Measurements from ENCODE around the gene IRX4. TPM values are rescaled to one million over a fixed set of nuclear protein-coding genes. Genes with fewer than 3 reads are reported as not detected.

Gene IRX4
- total RNA-seq, 1 donor from 2014 or later, result 0.72 TPM

DNA sequence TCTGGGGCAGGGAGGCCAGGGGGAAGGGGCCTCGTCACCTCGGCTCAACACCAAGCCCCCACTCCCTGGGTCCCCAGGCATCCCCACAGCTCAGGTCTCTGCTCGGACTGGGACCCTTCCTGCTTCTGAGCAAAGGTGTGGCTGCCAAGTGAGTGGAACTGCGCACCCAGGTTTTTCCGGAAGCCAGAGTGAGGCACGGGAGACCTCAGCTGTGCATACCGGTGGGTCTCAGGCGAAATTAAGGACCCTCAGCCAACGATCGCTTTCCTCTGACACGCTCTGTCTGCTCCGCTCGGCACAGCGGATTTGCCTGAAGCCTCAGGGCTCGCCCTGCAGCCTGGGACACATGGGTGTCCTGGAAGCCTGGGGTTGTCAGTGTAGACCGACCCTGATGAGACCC lies 41.0 kb upstream of the IRX4 start:
- no peak overlapping the region for H3K4me3 Mint-ChIP-seq (ENCODE audit: unreplicated experiment)
- H3K36me3 Mint-ChIP-seq (ENCODE audit: low read depth, unreplicated experiment), result no peaks in the 10 kb centered on the region
- H3K9me3 Mint-ChIP-seq (ENCODE audit: unreplicated experiment), result no peaks in the 10 kb centered on the region
- H3K27ac Mint-ChIP-seq (ENCODE audit: unreplicated experiment), result no peak overlapping the region
- no peak for DNase-seq (ENCODE audit: low spot score)
- TF ChIP-seq, protein P1, sequence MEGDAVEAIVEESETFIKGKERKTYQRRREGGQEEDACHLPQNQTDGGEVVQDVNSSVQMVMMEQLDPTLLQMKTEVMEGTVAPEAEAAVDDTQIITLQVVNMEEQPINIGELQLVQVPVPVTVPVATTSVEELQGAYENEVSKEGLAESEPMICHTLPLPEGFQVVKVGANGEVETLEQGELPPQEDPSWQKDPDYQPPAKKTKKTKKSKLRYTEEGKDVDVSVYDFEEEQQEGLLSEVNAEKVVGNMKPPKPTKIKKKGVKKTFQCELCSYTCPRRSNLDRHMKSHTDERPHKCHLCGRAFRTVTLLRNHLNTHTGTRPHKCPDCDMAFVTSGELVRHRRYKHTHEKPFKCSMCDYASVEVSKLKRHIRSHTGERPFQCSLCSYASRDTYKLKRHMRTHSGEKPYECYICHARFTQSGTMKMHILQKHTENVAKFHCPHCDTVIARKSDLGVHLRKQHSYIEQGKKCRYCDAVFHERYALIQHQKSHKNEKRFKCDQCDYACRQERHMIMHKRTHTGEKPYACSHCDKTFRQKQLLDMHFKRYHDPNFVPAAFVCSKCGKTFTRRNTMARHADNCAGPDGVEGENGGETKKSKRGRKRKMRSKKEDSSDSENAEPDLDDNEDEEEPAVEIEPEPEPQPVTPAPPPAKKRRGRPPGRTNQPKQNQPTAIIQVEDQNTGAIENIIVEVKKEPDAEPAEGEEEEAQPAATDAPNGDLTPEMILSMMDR (IDR thresholded peaks at IDR 0.05; ENCODE audit: unreplicated experiment), result no peak
- H3K27me3 Mint-ChIP-seq (ENCODE audit: unreplicated experiment), result peaks cover 4% of the 10 kb centered on the region
- H3K4me1 Mint-ChIP-seq (ENCODE audit: unreplicated experiment), result peaks cover 4% of the 10 kb centered on the region

- Mint-ChIP-seq H3K27me3 (ENCODE audit: unreplicated experiment) (peaks cover 4% of the 10 kb centered on the region), H3K4me1 (ENCODE audit: unreplicated experiment) (peaks cover 4% of the 10 kb centered on the region)
These were observed 40.6 kb upstream of the IRX4 start for GRCh38 chr5:1923341-1923740.

GRCh38 chr5:1921711-1922110 lies 39.0 kb upstream of the IRX4 start:
- DNase-seq (ENCODE audit: low spot score), result no peak
- TF ChIP-seq, protein P1 (IDR thresholded peaks at IDR 0.05; ENCODE audit: unreplicated experiment), result no peak
- Mint-ChIP-seq H3K27me3 (ENCODE audit: unreplicated experiment) (peaks cover 4% of the 10 kb centered on the region), H3K4me3 (ENCODE audit: unreplicated experiment) (no peak overlapping the region), H3K36me3 (ENCODE audit: low read depth, unreplicated experiment) (no peaks in the 10 kb centered on the region), H3K4me1 (ENCODE audit: unreplicated experiment) (peaks cover under 1% of the 10 kb centered on the region), H3K9me3 (ENCODE audit: unreplicated experiment) (no peaks in the 10 kb centered on the region), H3K27ac (ENCODE audit: unreplicated experiment) (no peak overlapping the region)

More at GRCh38 chr5:1923341-1923740, 40.6 kb upstream of the IRX4 start:
- no peak overlapping the region for H3K27ac Mint-ChIP-seq (ENCODE audit: unreplicated experiment)
- H3K9me3 Mint-ChIP-seq (ENCODE audit: unreplicated experiment), result no peaks in the 10 kb centered on the region
- TF ChIP-seq, protein P1 (IDR thresholded peaks at IDR 0.05; ENCODE audit: unreplicated experiment), result no peak
- H3K36me3 Mint-ChIP-seq (ENCODE audit: low read depth, unreplicated experiment), result no peaks in the 10 kb centered on the region
- H3K4me3 Mint-ChIP-seq (ENCODE audit: unreplicated experiment), result no peak overlapping the region
- DNase-seq (ENCODE audit: low spot score), result no peak

GRCh38 chr5:1919750-1920149 lies 37.0 kb upstream of the IRX4 start:
- H3K4me3 Mint-ChIP-seq (ENCODE audit: unreplicated experiment), result no peak overlapping the region
- DNase-seq (ENCODE audit: low spot score), result no peak
- TF ChIP-seq, protein P1 (IDR thresholded peaks at IDR 0.05; ENCODE audit: unreplicated experiment), result no peak
- H3K27ac Mint-ChIP-seq (ENCODE audit: unreplicated experiment), result no peak overlapping the region
- H3K36me3 Mint-ChIP-seq (ENCODE audit: low read depth, unreplicated experiment), result no peaks in the 10 kb centered on the region
- no peaks in the 10 kb centered on the region for H3K4me1 Mint-ChIP-seq (ENCODE audit: unreplicated experiment)
- no peaks in the 10 kb centered on the region for H3K9me3 Mint-ChIP-seq (ENCODE audit: unreplicated experiment)
- peaks cover 4% of the 10 kb centered on the region for H3K27me3 Mint-ChIP-seq (ENCODE audit: unreplicated experiment)

GRCh38 chr5:1919209-1919566 lies 36.5 kb upstream of the IRX4 start:
- Mint-ChIP-seq H3K4me3 (ENCODE audit: unreplicated experiment) (no peak overlapping the region), H3K27me3 (ENCODE audit: unreplicated experiment) (peaks cover 4% of the 10 kb centered on the region), H3K9me3 (ENCODE audit: unreplicated experiment) (no peaks in the 10 kb centered on the region), H3K36me3 (ENCODE audit: low read depth, unreplicated experiment) (no peaks in the 10 kb centered on the region), H3K27ac (ENCODE audit: unreplicated experiment) (no peak overlapping the region), H3K4me1 (ENCODE audit: unreplicated experiment) (no peaks in the 10 kb centered on the region)
- TF ChIP-seq, protein P1 (IDR thresholded peaks at IDR 0.05; ENCODE audit: unreplicated experiment), result no peak
- no peak for DNase-seq (ENCODE audit: low spot score)

Measured in endothelial cell (in vitro differentiated cells).